Measurements from ENCODE around the gene WSCD2.

The WSCD2 gene

GRCh38 chr12:108129017-108129812 is at the start of gene WSCD2:
WSCD2 (plus strand) TSS chr12:108129288; CDS start chr12:108195833, 66,545 bp downstream.
- DNase-seq (ENCODE audit: low spot score), result peak; percentile 63

- no peak for DNase-seq (ENCODE audit: low spot score)
Observed at GRCh38 chr12:108079721-108080120, 49.4 kb upstream of the WSCD2 start.

- no peak for DNase-seq (ENCODE audit: low spot score)
Observed at GRCh38 chr12:108080363-108080762, 48.7 kb upstream of the WSCD2 start.

- no peak for DNase-seq (ENCODE audit: low spot score)
Observed at GRCh38 chr12:108082485-108082884, 46.6 kb upstream of the WSCD2 start.

GRCh38 chr12:108087900-108088299 is 41.2 kb upstream of the WSCD2 start:
- DNase-seq (ENCODE audit: low spot score), result no peak

GRCh38 chr12:108090107-108090899 is 38.8 kb upstream of the WSCD2 start:
- no peak for DNase-seq (ENCODE audit: low spot score)

- DNase-seq (ENCODE audit: low spot score), result no peak
Observed at GRCh38 chr12:108090932-108091678, 38.0 kb upstream of the WSCD2 start.

- DNase-seq (ENCODE audit: low spot score), result no peak
Observed at GRCh38 chr12:108091679-108092051, 37.4 kb upstream of the WSCD2 start.

GRCh38 chr12:108093209-108093608 is 35.9 kb upstream of the WSCD2 start:
- no peak for DNase-seq (ENCODE audit: low spot score)

GRCh38 chr12:108094056-108094649 is 34.9 kb upstream of the WSCD2 start:
- no peak for DNase-seq (ENCODE audit: low spot score)

- no peak for DNase-seq (ENCODE audit: low spot score)
Observed at GRCh38 chr12:108097160-108097911, 31.8 kb upstream of the WSCD2 start.

GRCh38 chr12:108098374-108098773 is 30.7 kb upstream of the WSCD2 start:
- DNase-seq (ENCODE audit: low spot score), result no peak

GRCh38 chr12:108099073-108099472 is 30.0 kb upstream of the WSCD2 start:
- DNase-seq (ENCODE audit: low spot score), result no peak

GRCh38 chr12:108099778-108100489 is 29.2 kb upstream of the WSCD2 start:
- DNase-seq (ENCODE audit: low spot score), result no peak

GRCh38 chr12:108101605-108102175 is 27.4 kb upstream of the WSCD2 start:
- no peak for DNase-seq (ENCODE audit: low spot score)

GRCh38 chr12:108102363-108102762 is 26.7 kb upstream of the WSCD2 start:
- DNase-seq (ENCODE audit: low spot score), result no peak

- DNase-seq (ENCODE audit: low spot score), result no peak
Observed at GRCh38 chr12:108103087-108103486, 26.0 kb upstream of the WSCD2 start.

GRCh38 chr12:108103517-108103916 is 25.6 kb upstream of the WSCD2 start:
- DNase-seq (ENCODE audit: low spot score), result no peak

- DNase-seq (ENCODE audit: low spot score), result no peak
Observed at GRCh38 chr12:108104657-108105056, 24.4 kb upstream of the WSCD2 start.

- DNase-seq (ENCODE audit: low spot score), result no peak
Observed at GRCh38 chr12:108106599-108106998, 22.5 kb upstream of the WSCD2 start.

All from Ammon's horn (tissue), 1 donor.